ENCODE data around the gene ATOX1. TPM values are rescaled to one million over a fixed set of nuclear protein-coding genes. Genes with fewer than 3 reads are reported as not detected.

Gene ATOX1
- total and polyA plus RNA-seq, 10 of the 15 experiments (the other 5 are each of a cell fraction or from before 2014, with no cell fraction given) = 130 to 642 (median 245) TPM

- POLR2A ChIA-PET = interaction anchor here (0.8 kb wide), 1 partner anchor 12 kb away, joined by 3 read pairs; no protein-coding TSS in a partner anchor
- Histone ChIP-seq H3K4me2 (ENCODE audit: control insufficient read depth, insufficient read depth) (no peak overlapping the region), H3K36me3 (ENCODE audit: control insufficient read depth in 2 of 2, insufficient read depth in 2 of 2, low read length in 1 of 2) (peaks cover 8 to 11% of the 10 kb centered on the region in 2 experiments; a peak in 3 of 4 replicates), H3K4me1 (ENCODE audit: control insufficient read depth, insufficient read depth, low read length) (peaks cover 4% of the 10 kb centered on the region; the same call in 1 of the 2 replicates), H3K9me3 (replicated peaks; ENCODE audit: control insufficient read depth, insufficient read depth, low read length) (no peaks in the 10 kb centered on the region), H3K9ac (ENCODE audit: control insufficient read depth, insufficient read depth, low read length) (no peak overlapping the region), H4K20me1 (ENCODE audit: control insufficient read depth, insufficient read depth) (no peaks in the 10 kb centered on the region; the same call in 1 of the 2 replicates), H2AFZ (ENCODE audit: control insufficient read depth, low read depth, low read length) (no peak overlapping the region), H3K27ac (ENCODE audit: control insufficient read depth, insufficient read depth) (no peak overlapping the region), H3K4me3 (no peak overlapping the region), H3K79me2 (ENCODE audit: control insufficient read depth, insufficient read depth, low read length) (peaks cover 80% of the 10 kb centered on the region), H3K27me3 (replicated peaks in 1 of 2; ENCODE audit: control insufficient read depth in 2 of 2, insufficient read depth in 2 of 2, low read length in 1 of 2) (no peaks in the 10 kb centered on the region)
- no peak for TF ChIP-seq SIX5 (IDR thresholded peaks at IDR 0.05; ENCODE audit: low read depth, low read length, severe bottlenecking)
- TF ChIP-seq TAF1 (IDR thresholded peaks at IDR 0.05; ENCODE audit: borderline replicate concordance, low read depth, low read length) = no peak
- TF ChIP-seq RB1 (IDR thresholded peaks at IDR 0.05; ENCODE audit: borderline replicate concordance) = no peak
- TF ChIP-seq RFX5 (IDR thresholded peaks at IDR 0.05; ENCODE audit: low read depth, low read length) = no peak
- no peak for TF ChIP-seq PML (IDR thresholded peaks at IDR 0.05; ENCODE audit: low read length)
- TF ChIP-seq CUX1 (IDR thresholded peaks at IDR 0.05; ENCODE audit: insufficient replicate concordance, low read depth, low read length) = no peak
- TF ChIP-seq RCOR1 (conservative IDR thresholded peaks at IDR 0.05; ENCODE audit: low read depth, low read length) = no peak
- TF ChIP-seq ZZZ3 (IDR thresholded peaks at IDR 0.05; ENCODE audit: control insufficient read depth, insufficient read length, low read depth) = no peak
- ATAC-seq (no peak; the same call in 2 of the 3 replicates), FAIRE-seq (no peak), DNase-seq (ENCODE audit: low read depth, low spot score) (no peak)
- intact Hi-C loops (cut with micrococcal nuclease; ENCODE audit: unreplicated experiment) = no loop called here
- RAD21 ChIA-PET (ENCODE audit: unreplicated experiment) = no interaction called here
- 49% methylated on average over 4 of the region's 4 CpGs for WGBS (ENCODE audit: insufficient coverage, insufficient replicate concordance, low lambda C conversion rate, missing lambda C conversion rate)
- no TSS peak for BruUV-seq (replicated peaks)
- SMC1A ChIA-PET (ENCODE audit: uncharacterized antibody, unreplicated experiment) = interaction anchor here (0.7 to 2.5 kb wide), 2 partner anchors 13 to 130 kb away, joined by 3 to 11 read pairs; no protein-coding TSS in a partner anchor
- CTCF ChIA-PET = no interaction called here
- in situ Hi-C loops (cut with MboI) = no loop called here
These were observed 28.0 kb upstream of the ATOX1 start for GRCh38 chr5:151786468-151786867.
